PC-3 (cell line): ENCODE measurements around the gene RYR2. TPM values are rescaled to one million over a fixed set of nuclear protein-coding genes. Genes with fewer than 3 reads are reported as not detected.

ENCODE experiments used
- ATAC-seq: fragments of 200-7000 bp; cut with Tn5 transposase; 2 replicates; pipeline ENCODE4 v1.9.1; 2020; ENCODE audit warnings: mild to moderate bottlenecking, moderate library complexity
- BruUV-seq: library from RNA; stranded (reverse); fragments of 400-500 nt; replicated peaks from 2 replicates; lab custom pipeline; 2021; lab: Mats Ljungman, UMichigan
- CTCF ChIA-PET: fragments of 300-600 bp; sonication (Branson Sonifier 250); formaldehyde crosslinking; loops from one replicate; lab custom pipeline; 2022; ENCODE audit warnings: antibody characterized with exemption; lab: Charles Lee
- POLR2A ChIA-PET: fragments of 300-600 bp; sonication (Branson Sonifier 250); formaldehyde crosslinking; loops from one replicate; lab custom pipeline; 2022; ENCODE audit warnings: antibody characterized with exemption; ENCODE audit not compliant: unreplicated experiment; lab: Charles Lee
- DNase-seq: peaks from one replicate; pipeline ENCODE4 v3.0.0-alpha.2; 2015
- H2AFZ ChIP-seq: fragments of 300-600 bp; sonication (generic); 2 replicates; pipeline ENCODE4 v1.6.0; 2016; ENCODE audit warnings: antibody characterized with exemption, low read length
- H3F3A ChIP-seq: fragments of 300-600 bp; sonication (generic); one replicate; pipeline ENCODE4 v1.6.0; 2017; ENCODE audit warnings: antibody characterized with exemption, low read length, control low read depth, mild to moderate bottlenecking; ENCODE audit not compliant: unreplicated experiment
- H3K27ac ChIP-seq: fragments of 300-600 bp; sonication (generic); 2 replicates; pipeline ENCODE4 v1.5.1; 2016; ENCODE audit warnings: mild to moderate bottlenecking, low read length
- H3K27me3 ChIP-seq: fragments of 300-600 bp; sonication (generic); 2 replicates; pipeline ENCODE4 v1.6.1; 2016; ENCODE audit warnings: low read length, mixed read lengths
- H3K36me3 ChIP-seq: fragments of 300-600 bp; sonication (generic); 2 replicates; pipeline ENCODE4 v1.6.1; 2016; ENCODE audit warnings: low read depth, mixed run types, low read length, mixed read lengths
- H3K4me1 ChIP-seq: fragments of 300-600 bp; sonication (generic); 2 replicates; pipeline ENCODE4 v1.5.1; 2016; ENCODE audit warnings: low read length; ENCODE audit not compliant: insufficient read depth
- H3K4me2 ChIP-seq: fragments of 300-600 bp; sonication (generic); 2 replicates; pipeline ENCODE4 v1.6.0; 2016; ENCODE audit warnings: low read length
- H3K4me3 ChIP-seq: fragments of 300-600 bp; sonication (generic); 2 replicates; pipeline ENCODE4 v1.5.1; 2016; ENCODE audit warnings: mild to moderate bottlenecking, low read length, mixed read lengths
- H3K79me2 ChIP-seq: fragments of 300-600 bp; sonication (generic); 2 replicates; pipeline ENCODE4 v1.6.1; 2017; ENCODE audit warnings: low read length, mixed read lengths
- H3K9ac ChIP-seq: fragments of 300-600 bp; sonication (generic); 2 replicates; pipeline ENCODE4 v1.6.0; 2016; ENCODE audit warnings: mild to moderate bottlenecking, low read length
- H3K9me2 ChIP-seq: fragments of 300-600 bp; sonication (generic); replicated peaks from 2 replicates; pipeline ENCODE4 v1.6.1; 2016; ENCODE audit warnings: mixed run types, low read length, mixed read lengths
- H3K9me3 ChIP-seq: fragments of 300-600 bp; sonication (generic); 2 replicates; pipeline ENCODE4 v1.6.1; 2016; ENCODE audit warnings: low read length, mixed read lengths
- H4K20me1 ChIP-seq: fragments of 300-600 bp; sonication (generic); 2 replicates; pipeline ENCODE4 v1.6.1; 2016; ENCODE audit warnings: low read length, mixed read lengths
- CTCF ChIP-seq: fragments of 300-600 bp; sonication (generic); conservative IDR thresholded peaks from 2 replicates; pipeline ENCODE4 v1.5.1; 2017; ENCODE audit warnings: antibody characterized with exemption, low read depth, mild to moderate bottlenecking, low read length
- EZH2 ChIP-seq: fragments of 300-600 bp; sonication (generic); IDR thresholded peaks from one replicate; pipeline ENCODE4 v1.6.1; 2017; ENCODE audit warnings: antibody characterized with exemption, mild to moderate bottlenecking, low read length; ENCODE audit not compliant: unreplicated experiment
- EZH2phosphoT487 ChIP-seq: fragments of 300-600 bp; sonication (generic); IDR thresholded peaks from 2 replicates; pipeline ENCODE4 v1.6.1; 2018; ENCODE audit warnings: mild to moderate bottlenecking, antibody characterized with exemption, low read length, borderline replicate concordance
- intact Hi-C: fragments of 100-400 bp; cut with micrococcal nuclease; formaldehyde crosslinking; loops from 2 replicates; pipeline ENCODE4 v1.9.0; 2023
- total RNA-seq: library from RNA; depleted of rRNA; stranded (reverse); fragments of >200 nt; gene quantifications from 2 replicates; pipeline ENCODE4 v1.2.3, GENCODE V29; 2014

Gene RYR2
- total RNA-seq, 1 experiment from 2014 or later, result not detected

DNA sequence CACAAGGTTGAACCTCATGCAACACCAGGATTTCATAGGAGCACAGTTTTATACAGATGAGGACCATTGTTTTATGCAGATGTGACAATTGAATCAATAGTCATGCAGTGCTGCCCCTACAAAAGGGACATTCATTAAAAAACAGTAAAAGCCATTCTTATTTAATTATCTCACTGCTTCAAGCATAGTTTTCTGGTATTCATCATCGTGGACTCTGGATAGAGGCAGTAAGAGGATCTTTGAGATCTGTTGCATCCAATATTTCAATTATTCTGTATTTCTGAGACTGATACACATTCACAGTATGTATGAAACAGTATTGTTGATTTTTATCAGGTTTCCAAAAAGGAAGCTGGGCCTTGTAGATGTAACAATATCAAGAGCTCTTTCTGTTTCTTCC is 237.6 kb downstream of the RYR2 start:
- H3K4me2 ChIP-seq, result no peak overlapping the region
- H4K20me1 ChIP-seq, result no peaks in the 10 kb centered on the region
- H3K9ac ChIP-seq, result no peak overlapping the region
- ChIA-PET POLR2A (no interaction called here), CTCF (no interaction called here)
- BruUV-seq, result no TSS peak
- no peaks in the 10 kb centered on the region for H3K4me1 ChIP-seq
- H3K27ac ChIP-seq, result no peak overlapping the region
- no peak overlapping the region for H2AFZ ChIP-seq
- H3K36me3 ChIP-seq, result no peaks in the 10 kb centered on the region
- TF ChIP-seq CTCF, result no peak
- no peak overlapping the region for H3K4me3 ChIP-seq
- H3K9me2 ChIP-seq, result no peaks in the 10 kb centered on the region
- DNase-seq (no peak), ATAC-seq (no peak)
- no peaks in the 10 kb centered on the region for H3K9me3 ChIP-seq
- H3K27me3 ChIP-seq, result no peaks in the 10 kb centered on the region
- intact Hi-C loops, result no loop called here
- H3F3A ChIP-seq, result no peaks in the 10 kb centered on the region
- no peaks in the 10 kb centered on the region for H3K79me2 ChIP-seq

- ChIA-PET CTCF (no interaction called here), POLR2A (no interaction called here)
- TF ChIP-seq CTCF (no peak), EZH2phosphoT487 (no peak), EZH2 (no peak)
- no peaks in the 10 kb centered on the region for H4K20me1 ChIP-seq
- H3K27me3 ChIP-seq, result no peaks in the 10 kb centered on the region
- no peak overlapping the region for H3K4me2 ChIP-seq
- no peak overlapping the region for H3K27ac ChIP-seq
- H3K4me1 ChIP-seq, result no peaks in the 10 kb centered on the region
- no peak for ATAC-seq
- intact Hi-C loops, result no loop called here
- H3K9ac ChIP-seq, result no peak overlapping the region
- no peaks in the 10 kb centered on the region for H3K9me2 ChIP-seq
- BruUV-seq, result no TSS peak
- no peak for DNase-seq
- H3K4me3 ChIP-seq, result no peak overlapping the region
- H2AFZ ChIP-seq, result no peak overlapping the region
- no peaks in the 10 kb centered on the region for H3K79me2 ChIP-seq
- no peaks in the 10 kb centered on the region for H3K9me3 ChIP-seq
- H3F3A ChIP-seq, result no peaks in the 10 kb centered on the region
- no peaks in the 10 kb centered on the region for H3K36me3 ChIP-seq
Observed at GRCh38 chr1:237281481-237281880, 239.5 kb downstream of the RYR2 start.

DNA sequence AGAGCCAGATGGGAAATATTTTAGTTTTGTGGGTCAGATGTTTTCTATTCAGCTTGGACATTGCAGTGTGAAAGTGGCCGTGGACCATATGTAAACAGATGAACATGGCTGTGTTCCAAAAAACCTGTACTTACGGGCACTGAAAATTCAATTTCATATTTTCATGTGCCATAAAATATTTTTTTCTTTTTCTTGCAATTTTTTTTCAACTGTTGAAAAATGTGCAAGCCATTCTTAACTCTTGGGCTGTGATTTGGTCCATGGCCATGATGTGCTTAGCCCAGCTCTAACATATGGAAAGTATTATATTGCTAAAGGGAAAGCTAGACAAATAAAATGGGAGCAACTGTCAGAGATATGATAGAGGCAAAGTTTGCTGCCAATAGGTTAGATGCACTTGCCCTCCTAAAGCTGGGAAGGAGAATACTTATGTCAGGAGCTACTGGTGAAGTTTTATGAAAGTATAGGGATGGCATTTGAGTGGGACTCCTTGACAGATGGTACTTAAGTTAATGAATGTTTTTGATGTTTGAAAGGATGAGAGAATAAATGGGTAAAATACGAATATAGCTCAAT is 240.3 kb downstream of the RYR2 start:
- Histone ChIP-seq H3K79me2 (no peaks in the 10 kb centered on the region), H3K4me1 (no peaks in the 10 kb centered on the region), H4K20me1 (no peaks in the 10 kb centered on the region), H3K27me3 (no peaks in the 10 kb centered on the region), H3K4me3 (no peak overlapping the region), H3F3A (no peaks in the 10 kb centered on the region), H3K36me3 (no peaks in the 10 kb centered on the region), H3K9ac (no peak overlapping the region), H3K9me3 (no peaks in the 10 kb centered on the region), H3K4me2 (no peak overlapping the region), H2AFZ (no peak overlapping the region), H3K9me2 (no peaks in the 10 kb centered on the region), H3K27ac (no peak overlapping the region)
- DNase-seq (no peak), ATAC-seq (no peak)
- no peak for TF ChIP-seq EZH2phosphoT487
- no peak for TF ChIP-seq CTCF
- BruUV-seq, result no TSS peak
- intact Hi-C loops, result no loop called here
- ChIA-PET POLR2A (no interaction called here), CTCF (no interaction called here)
